ENCODE results near the gene CRISPLD2.

DNA sequence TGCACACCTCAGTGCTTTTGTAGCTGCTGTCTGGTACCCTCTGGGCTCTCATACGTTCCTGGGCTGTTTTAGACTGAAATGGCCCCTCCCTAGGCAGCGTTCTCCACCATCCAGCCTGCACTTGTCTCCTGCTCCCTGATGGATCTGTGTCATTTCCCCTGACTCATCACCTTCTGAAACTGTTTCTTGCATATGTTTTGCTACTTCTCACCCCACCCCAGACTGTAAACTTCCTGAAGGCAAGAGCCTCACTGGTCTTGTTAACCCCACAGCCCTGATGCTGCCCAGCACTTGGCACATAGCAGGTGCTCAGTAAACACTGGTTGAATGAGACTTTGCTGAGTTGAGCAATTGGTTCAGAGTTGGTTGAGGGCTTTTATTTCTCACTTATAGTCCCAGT lies 78.7 kb downstream of the CRISPLD2 start:
- TF ChIP-seq, protein P1, sequence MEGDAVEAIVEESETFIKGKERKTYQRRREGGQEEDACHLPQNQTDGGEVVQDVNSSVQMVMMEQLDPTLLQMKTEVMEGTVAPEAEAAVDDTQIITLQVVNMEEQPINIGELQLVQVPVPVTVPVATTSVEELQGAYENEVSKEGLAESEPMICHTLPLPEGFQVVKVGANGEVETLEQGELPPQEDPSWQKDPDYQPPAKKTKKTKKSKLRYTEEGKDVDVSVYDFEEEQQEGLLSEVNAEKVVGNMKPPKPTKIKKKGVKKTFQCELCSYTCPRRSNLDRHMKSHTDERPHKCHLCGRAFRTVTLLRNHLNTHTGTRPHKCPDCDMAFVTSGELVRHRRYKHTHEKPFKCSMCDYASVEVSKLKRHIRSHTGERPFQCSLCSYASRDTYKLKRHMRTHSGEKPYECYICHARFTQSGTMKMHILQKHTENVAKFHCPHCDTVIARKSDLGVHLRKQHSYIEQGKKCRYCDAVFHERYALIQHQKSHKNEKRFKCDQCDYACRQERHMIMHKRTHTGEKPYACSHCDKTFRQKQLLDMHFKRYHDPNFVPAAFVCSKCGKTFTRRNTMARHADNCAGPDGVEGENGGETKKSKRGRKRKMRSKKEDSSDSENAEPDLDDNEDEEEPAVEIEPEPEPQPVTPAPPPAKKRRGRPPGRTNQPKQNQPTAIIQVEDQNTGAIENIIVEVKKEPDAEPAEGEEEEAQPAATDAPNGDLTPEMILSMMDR (IDR thresholded peaks at IDR 0.05): no peak
- TF ChIP-seq ZFX (IDR thresholded peaks at IDR 0.05; ENCODE audit: borderline replicate concordance): no peak

Measured in 22Rv1 (cell line).